Measurements from ENCODE around the gene PHKB.

The PHKB gene

DNA sequence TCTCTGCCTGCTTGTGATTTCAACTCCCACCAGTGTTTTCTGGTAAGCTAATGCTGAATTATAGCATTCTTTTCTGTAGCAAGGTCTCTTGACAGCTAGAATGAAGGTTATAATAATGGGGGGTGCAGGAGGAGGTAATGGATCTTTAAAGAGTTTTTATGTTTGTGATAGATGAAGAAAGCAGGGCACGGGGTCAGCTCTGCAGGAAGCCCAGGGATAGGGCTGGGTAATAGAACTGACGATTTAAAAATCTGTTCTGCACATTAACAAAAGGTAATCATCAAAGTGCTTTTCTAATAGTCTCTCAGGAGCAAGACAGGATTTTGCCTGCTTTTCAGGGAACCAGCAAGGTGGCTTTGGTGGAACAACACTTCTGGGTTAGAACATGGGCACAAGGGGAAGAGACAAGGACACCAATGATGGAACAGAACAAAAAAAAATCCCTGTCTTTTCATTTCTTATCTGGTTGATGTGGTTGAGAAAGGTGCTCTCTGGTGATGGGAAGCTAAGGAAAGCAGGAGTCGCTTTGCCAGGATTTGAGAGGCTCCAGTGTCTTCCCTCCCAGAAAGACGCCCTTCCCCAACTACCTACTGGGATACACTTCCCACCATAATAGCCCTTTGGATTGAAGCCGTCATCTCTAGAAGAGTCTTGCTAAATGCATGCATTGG is 263.1 kb downstream of the PHKB start:
- no peak for DNase-seq (ENCODE audit: low read depth, low spot score)
- in situ Hi-C loops (cut with HindIII; ENCODE audit: low sequenced_read_pairs) = no loop called here
- TF ChIP-seq, protein P1, sequence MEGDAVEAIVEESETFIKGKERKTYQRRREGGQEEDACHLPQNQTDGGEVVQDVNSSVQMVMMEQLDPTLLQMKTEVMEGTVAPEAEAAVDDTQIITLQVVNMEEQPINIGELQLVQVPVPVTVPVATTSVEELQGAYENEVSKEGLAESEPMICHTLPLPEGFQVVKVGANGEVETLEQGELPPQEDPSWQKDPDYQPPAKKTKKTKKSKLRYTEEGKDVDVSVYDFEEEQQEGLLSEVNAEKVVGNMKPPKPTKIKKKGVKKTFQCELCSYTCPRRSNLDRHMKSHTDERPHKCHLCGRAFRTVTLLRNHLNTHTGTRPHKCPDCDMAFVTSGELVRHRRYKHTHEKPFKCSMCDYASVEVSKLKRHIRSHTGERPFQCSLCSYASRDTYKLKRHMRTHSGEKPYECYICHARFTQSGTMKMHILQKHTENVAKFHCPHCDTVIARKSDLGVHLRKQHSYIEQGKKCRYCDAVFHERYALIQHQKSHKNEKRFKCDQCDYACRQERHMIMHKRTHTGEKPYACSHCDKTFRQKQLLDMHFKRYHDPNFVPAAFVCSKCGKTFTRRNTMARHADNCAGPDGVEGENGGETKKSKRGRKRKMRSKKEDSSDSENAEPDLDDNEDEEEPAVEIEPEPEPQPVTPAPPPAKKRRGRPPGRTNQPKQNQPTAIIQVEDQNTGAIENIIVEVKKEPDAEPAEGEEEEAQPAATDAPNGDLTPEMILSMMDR (IDR thresholded peaks at IDR 0.05; ENCODE audit: low read depth, low read length) = no peak
- no peak overlapping the region for H3K4me3 ChIP-seq (ENCODE audit: low read depth, low read length)

DNA sequence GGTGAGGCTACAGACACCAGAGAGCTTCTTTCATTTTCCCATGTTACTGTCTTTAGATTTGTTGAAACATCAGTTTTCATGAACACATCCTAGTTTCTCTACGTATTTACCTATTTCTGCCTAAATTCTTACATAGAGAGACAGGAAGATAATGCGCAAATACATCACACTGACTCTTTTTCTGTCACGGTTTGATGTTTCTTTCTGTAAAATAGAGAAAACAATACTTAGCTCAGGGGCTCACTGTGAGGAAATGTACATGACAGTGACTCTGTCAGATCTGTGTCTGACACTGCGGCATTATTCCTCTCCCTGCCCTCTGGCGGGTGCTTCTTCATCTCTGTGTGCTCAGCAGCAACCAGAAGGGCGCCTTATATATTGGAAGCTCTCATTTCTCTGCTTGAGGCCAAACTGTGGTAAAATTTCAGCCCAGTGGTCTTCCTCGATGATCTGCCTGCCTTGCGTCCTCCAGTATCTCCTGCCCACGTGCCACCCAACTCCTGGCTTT is 264.1 kb downstream of the PHKB start:
- DNase-seq (ENCODE audit: low read depth, low spot score) = no peak
- TF ChIP-seq, protein P1 (IDR thresholded peaks at IDR 0.05; ENCODE audit: low read depth, low read length) = no peak
- H3K4me3 ChIP-seq (ENCODE audit: low read depth, low read length) = no peak overlapping the region
- in situ Hi-C loops (cut with HindIII; ENCODE audit: low sequenced_read_pairs) = no loop called here

DNA sequence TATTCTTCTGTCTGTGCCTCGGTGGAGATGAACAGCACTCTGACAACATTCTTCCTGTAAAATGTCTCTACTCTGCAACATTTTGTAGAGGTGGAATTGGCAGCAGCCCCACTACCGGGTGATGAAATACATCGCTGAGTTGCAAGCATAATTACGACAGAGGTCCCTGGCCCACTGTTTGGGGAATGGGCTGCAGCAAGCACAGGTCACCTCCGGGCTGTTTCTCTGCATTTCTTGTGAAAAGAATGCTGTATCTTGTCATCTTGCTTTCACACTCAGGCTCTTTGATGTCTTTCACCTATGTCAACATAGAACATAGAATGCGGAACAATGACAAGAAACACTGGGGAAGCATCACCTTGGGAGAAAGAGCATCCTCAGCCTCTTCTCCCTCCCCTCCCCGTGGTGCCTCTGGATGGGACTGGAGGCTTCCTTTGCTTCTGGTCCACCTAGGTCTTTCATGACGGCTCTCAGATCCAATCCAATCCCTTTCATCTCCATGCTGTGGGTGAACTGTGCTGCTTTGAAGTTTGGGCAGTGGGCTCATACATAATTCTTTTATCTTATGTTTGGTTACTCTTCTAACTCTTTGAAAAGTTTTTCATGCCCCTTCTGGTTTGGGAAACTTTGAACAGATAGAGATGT is 265.0 kb downstream of the PHKB start:
- TF ChIP-seq, protein P1 (IDR thresholded peaks at IDR 0.05; ENCODE audit: low read depth, low read length) = no peak
- in situ Hi-C loops (cut with HindIII; ENCODE audit: low sequenced_read_pairs) = no loop called here
- no peak overlapping the region for H3K4me3 ChIP-seq (ENCODE audit: low read depth, low read length)
- no peak for DNase-seq (ENCODE audit: low read depth, low spot score)

DNA sequence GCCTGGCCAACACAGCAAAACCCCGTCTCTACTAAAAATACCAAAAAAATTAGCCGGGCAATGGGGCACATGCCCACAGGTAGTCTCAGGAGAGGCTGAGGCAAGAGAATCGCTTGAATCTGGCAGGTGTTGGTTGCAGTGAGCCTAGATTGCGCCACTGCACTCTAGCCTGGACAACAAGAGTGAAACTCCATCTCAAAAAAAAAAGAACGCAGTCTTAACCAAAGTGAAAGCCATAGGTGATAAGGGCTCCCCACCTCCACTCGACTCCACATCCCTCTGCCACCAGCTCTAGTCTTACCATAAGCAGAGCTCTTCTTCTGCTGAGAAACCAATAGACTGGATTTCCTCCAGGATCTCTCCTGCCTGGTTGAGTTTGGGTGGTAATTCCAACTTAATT is 266.0 kb downstream of the PHKB start:
- no peak for DNase-seq (ENCODE audit: low read depth, low spot score)
- in situ Hi-C loops (cut with HindIII; ENCODE audit: low sequenced_read_pairs) = no loop called here
- TF ChIP-seq, protein P1 (IDR thresholded peaks at IDR 0.05; ENCODE audit: low read depth, low read length) = no peak

DNA sequence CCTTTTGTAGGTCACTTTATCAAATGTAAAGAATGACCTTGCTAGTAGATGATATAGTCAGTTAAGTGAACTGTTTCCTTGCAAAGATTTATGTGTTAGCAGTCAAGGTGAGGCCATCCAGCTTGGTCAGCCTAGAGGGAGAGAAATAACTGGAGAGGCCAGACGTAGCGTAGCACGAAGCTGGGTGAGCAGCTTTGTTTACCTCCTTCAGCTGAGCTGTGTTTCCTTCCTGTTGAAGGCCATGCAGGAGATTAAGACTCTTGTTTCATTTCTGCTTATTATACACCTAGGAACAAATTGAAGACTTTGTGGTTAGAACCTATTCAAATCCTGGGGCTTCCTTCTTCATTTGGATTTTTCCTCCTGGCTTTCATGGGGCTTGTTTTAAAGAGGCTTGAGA is 267.1 kb downstream of the PHKB start:
- in situ Hi-C loops (cut with HindIII; ENCODE audit: low sequenced_read_pairs) = no loop called here

More for the DNA sequence above, 266.0 kb downstream of the PHKB start:
- H3K4me3 ChIP-seq (ENCODE audit: low read depth, low read length) = no peak overlapping the region

DNA sequence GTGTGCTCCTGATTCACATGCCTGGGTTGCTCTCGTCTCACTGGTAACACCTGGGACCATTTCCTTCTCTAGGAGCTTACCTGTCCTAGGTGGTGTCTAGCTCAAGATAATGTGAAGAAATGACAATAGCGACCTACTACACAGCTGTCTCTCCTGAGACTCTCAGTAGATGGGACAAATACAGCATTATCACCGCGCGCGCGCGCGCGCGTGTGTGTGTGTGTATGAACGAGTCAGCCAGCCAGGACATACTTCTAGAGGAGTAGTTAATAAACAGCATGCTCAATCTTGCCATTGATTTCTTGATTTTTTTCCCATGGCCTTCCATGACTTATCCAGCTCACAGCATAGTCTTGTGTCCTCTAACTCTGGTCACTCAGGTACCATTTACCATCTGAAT is 268.6 kb downstream of the PHKB start:
- in situ Hi-C loops (cut with HindIII; ENCODE audit: low sequenced_read_pairs) = no loop called here
- TF ChIP-seq, protein P1 (IDR thresholded peaks at IDR 0.05; ENCODE audit: low read depth, low read length) = no peak
- no peak overlapping the region for H3K4me3 ChIP-seq (ENCODE audit: low read depth, low read length)
- DNase-seq (ENCODE audit: low read depth, low spot score) = no peak

More for the DNA sequence above, 267.1 kb downstream of the PHKB start:
- DNase-seq (ENCODE audit: low read depth, low spot score) = no peak
- TF ChIP-seq, protein P1 (IDR thresholded peaks at IDR 0.05; ENCODE audit: low read depth, low read length) = no peak
- no peak overlapping the region for H3K4me3 ChIP-seq (ENCODE audit: low read depth, low read length)
